KBM-7 (cell line): ENCODE results near the gene CELSR1.

Source experiments
- DNase-seq: peaks from one replicate; pipeline ENCODE4 v3.0.0-alpha.2; 2015
- in situ Hi-C: fragments of 300-500 bp; cut with MboI; formaldehyde crosslinking; loops from 2 replicates; pipeline ENCODE4 v1.14.3; 2020; ENCODE audit warnings: low sequenced_read_pairs, low pct_unique_long_range_greater_than_20kb, mixed read lengths

Gene CELSR1

GRCh38 chr22:46561435-46561905 is 24.1 kb upstream of the CELSR1 start:
- no peak for DNase-seq
- in situ Hi-C loops: no loop called here

DNA sequence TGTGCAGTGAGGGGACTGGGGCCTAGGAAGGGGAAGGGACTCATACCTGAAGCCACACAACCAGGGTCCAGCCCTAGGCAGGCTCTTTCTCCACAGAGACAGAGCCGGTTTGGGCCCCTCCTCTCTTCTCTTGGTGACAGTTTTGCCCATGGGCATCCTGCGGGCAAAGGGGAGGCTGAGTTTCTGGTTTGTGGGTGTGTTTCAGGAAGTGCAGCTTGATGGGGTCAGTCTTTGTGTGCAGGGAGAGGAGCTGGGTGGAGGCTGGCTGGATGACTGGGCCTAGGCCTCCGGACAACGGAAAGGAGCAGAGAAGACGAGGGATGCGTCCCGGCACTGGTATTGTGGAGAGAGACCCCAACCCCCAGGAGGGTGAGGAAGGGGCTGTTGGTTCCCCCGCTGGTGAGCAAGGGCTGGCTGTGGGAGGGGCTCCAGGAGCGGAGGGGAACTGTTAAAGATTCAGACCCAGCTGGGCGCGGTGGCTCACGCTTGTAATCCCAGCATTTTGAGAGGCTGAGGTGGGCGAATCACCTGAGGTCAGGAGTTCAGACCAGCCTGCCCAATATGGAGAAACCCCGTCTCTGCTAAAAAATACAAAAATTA is 23.4 kb upstream of the CELSR1 start:
- in situ Hi-C loops: no loop called here
- DNase-seq: no peak

DNA sequence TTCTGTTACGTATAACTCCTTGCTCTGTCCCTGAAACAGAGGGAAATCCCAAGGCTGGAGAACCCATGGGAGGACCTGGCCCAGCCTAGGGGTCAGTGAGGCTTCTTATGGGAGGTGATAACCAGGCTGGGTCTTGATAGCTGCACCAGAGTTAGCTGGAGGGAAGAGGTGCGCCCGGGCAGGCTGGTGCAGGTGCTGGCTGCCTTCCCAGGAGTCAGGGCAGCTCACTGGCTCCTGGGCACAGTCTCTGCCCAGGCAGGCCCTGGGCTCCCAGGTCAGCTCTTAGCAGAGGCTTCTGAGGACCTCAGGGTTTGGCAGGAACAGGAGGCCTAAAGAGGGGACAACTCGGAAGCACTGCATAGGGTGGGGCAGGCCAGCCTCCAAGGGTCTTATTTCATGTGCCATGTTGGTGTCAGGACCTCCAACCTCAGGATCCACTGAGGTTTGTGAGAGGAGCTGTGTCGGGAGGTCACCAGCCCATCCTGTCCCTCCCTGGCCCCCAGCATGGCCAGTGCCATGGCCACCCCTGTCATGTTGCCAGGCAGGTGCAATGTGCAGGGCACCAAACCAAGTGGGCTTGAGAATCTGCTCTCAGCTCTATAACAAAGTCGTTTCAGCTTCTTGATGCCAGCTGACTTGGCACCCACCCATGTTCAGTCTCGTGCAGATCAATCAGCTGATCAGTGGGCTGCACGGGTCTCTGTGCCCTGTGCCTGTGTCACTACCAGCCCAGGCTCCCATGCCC is 20.5 kb upstream of the CELSR1 start:
- DNase-seq: no peak
- in situ Hi-C loops: no loop called here

DNA sequence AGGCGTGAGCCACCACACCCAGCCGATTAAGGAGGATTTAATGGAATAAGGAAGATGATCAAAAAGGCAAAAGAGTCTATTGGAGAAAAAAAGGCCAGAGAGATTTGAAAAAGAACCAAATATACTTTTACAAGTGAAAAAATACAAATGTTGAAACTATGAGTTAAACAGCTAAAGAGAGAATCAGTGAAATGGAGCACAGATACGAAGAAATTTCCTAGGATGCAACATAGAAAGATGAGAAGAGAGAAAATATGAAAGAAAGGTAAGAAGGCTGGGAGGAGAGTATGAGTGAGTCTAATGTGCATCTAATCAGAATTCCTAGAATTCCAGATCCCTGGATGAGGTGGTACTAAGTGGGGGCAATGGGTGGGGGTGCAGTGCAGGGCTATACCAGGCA is 19.4 kb upstream of the CELSR1 start:
- in situ Hi-C loops: no loop called here
- DNase-seq: no peak

GRCh38 chr22:46553189-46553588 is 15.8 kb upstream of the CELSR1 start:
- DNase-seq: no peak
- in situ Hi-C loops: no loop called here

DNA sequence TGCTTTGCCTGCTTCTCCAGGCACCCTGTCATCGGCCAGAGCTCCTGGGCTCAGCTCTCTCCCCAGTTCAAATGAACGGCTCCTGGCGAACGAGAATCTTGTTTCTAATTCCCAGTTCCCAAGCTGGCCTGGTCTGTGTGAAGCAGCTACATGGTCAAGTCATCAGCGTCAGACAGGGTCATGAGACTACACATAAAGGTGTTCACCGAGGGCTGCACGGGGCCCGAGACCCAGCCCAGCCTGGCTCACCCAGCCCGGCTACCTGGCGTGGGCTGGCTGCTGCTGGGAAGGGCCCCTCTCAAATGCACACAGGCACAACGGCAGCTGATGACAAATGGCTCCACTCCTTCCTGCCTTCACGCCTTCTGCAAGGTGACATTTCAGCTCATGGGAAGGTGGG is 14.6 kb upstream of the CELSR1 start:
- in situ Hi-C loops: no loop called here
- DNase-seq: no peak

- DNase-seq: no peak
- in situ Hi-C loops: no loop called here
Observed at GRCh38 chr22:46551321-46551720, 13.9 kb upstream of the CELSR1 start.

- in situ Hi-C loops: loop anchor here (25.0 kb wide), 1 partner anchor 538 kb away; no protein-coding TSS in a partner anchor
- no peak for DNase-seq
Observed at GRCh38 chr22:46549971-46550641, 12.7 kb upstream of the CELSR1 start.

DNA sequence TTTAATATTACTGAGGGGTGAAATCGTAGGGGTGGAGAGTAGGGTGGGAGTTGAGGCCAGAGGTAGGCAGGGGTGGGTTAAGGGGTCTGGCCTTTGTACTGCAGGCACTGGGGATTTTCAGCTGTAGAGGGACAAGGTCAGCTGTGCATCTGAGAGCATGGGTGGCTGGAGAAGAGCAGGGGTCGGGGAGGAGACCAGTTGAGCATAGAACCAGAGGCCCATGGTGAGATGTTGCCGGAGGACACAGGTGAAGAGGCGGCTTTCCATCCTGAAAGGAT is 12.1 kb upstream of the CELSR1 start:
- DNase-seq: no peak
- in situ Hi-C loops: loop anchor here (25.0 kb wide), 1 partner anchor 537 kb away; no protein-coding TSS in a partner anchor

DNA sequence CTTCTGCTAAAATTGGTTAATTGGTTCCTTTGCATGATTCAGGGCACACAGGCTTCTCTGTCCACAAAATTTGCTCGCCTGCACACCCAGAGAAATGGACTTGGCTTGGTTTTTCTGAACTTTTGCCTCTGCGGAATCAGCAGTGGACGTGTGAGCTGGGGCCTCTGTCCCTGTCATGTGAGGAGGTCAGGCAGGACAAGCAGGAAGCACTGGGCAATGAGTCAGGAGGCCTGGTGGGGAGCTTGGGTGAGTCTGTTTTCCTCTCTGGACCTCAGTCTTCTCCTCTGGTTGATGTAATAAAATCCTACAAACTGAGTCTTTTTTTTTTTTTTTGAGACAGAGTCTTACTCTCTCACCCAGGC is 10.4 kb upstream of the CELSR1 start:
- in situ Hi-C loops: loop anchor here (25.0 kb wide), 1 partner anchor 536 kb away; no protein-coding TSS in a partner anchor
- no peak for DNase-seq

- DNase-seq: no peak
- in situ Hi-C loops: loop anchor here (25.0 kb wide), 1 partner anchor 535 kb away; no protein-coding TSS in a partner anchor
Observed at GRCh38 chr22:46547179-46547882, 9.9 kb upstream of the CELSR1 start.

GRCh38 chr22:46546466-46547178 is 9.2 kb upstream of the CELSR1 start:
- DNase-seq: no peak
- in situ Hi-C loops: loop anchor here (25.0 kb wide), 1 partner anchor 534 kb away; no protein-coding TSS in a partner anchor

GRCh38 chr22:46545086-46545792 is 7.8 kb upstream of the CELSR1 start:
- DNase-seq: no peak
- in situ Hi-C loops: loop anchor here (25.0 kb wide), 1 partner anchor 533 kb away; no protein-coding TSS in a partner anchor

DNA sequence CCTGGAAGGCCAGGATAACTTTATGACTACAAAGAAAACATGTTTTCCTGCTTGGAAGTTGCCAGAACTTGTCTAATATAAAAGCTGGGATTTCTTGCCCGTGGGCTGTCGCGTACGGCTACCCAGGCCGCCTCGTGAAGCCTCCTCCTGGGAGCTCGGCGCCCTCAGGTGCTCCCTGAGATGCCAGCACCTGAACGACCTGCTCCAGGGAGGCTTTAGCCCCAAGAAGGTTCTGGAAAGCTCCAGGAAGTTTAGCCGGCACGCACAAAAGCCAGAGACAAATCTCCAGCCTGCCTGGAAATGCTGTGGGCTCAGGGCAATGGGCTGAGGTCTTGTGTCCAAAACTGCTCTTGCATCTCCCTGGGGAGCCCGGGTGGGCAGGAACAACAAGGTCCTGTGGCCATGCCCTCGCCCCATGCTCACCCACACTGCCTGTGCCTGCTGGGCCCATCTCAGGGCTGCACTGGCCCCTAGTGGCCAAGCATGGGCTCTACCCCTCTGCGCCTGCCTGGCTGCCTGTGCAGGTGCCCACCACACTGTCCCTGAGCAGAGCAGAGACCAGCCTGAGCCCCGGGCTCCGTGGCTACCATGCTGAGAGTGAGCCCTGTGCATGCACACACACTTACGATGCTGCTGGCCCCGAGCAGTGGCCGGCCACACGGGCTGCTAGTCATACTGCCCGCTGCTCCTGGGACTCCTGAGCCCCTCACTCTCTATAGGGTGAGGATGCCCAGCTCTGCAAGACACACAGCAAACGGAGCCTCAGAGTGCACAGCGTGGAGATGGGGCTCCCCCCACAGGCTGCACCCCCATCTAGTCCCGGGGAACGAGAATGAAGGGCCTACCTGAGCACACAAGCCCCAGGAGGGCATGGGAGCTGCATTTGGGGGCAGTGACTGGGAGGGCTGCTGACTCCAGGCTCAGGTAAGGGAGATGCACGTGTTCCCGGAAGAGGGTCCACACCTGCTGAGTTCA is 4.9 kb upstream of the CELSR1 start:
- in situ Hi-C loops: loop anchor here (25.0 kb wide), 1 partner anchor 530 kb away; no protein-coding TSS in a partner anchor
- peak; percentile 77 for DNase-seq

DNA sequence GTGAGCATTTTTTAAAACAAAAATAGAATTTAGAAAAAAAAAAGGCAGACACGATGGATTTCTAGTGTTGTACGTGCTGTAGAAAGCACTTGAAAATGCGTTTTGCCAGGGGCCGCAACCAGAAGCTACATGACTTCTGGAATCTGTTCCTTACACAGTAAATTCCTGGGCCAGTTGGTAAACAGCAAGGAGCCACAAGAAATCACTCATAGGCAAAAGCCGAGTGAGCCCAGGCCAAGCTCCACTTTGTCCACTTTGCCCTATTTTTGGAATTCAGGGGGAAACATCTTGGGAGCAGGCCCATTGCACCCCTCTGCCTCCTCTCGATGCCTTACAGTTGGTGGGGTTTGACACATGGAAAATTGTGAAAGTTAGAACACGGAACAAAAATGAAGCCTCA is 4.1 kb upstream of the CELSR1 start:
- in situ Hi-C loops: loop anchor here (25.0 kb wide), 1 partner anchor 529 kb away; no protein-coding TSS in a partner anchor
- no peak for DNase-seq

GRCh38 chr22:46540874-46541273 is 3.5 kb upstream of the CELSR1 start:
- DNase-seq: no peak
- in situ Hi-C loops: loop anchor here (25.0 kb wide), 1 partner anchor 529 kb away; no protein-coding TSS in a partner anchor

DNA sequence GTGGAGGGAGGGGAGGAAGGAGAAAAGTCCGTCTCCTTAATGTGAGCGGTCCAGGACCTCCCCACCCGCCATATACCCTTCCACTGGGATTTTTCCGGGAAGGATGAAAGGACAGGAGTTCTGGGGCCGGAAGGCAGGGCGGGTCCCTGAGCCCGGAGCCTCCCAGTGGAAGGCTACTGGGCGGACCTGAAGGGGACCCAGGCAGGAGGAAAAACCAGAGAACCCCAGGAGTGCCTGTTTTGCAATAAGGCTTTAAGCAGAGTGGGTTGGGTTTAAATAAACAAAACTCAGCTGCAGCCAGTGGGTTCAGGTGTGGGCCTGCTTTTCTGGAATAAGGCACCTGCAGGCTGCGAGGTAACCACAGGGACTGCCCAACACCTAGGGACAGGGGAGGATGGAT is 1.7 kb upstream of the CELSR1 start:
- in situ Hi-C loops: loop anchor here (10.0 to 25.0 kb wide), 2 partner anchors 184 to 527 kb away; no protein-coding TSS in a partner anchor

More for the DNA sequence above, 1.7 kb upstream of the CELSR1 start:
- no peak for DNase-seq
